Measurements from ENCODE around the gene BLOC1S6. TPM values are rescaled to one million over a fixed set of nuclear protein-coding genes. Genes with fewer than 3 reads are reported as not detected.

BLOC1S6 gene
- total and polyA plus RNA-seq, 2 of the 8 experiments (the other 6 are each of a cell fraction or from before 2014, with no cell fraction given) = 4.5 to 28.8 TPM

GRCh38 chr15:45539680-45540079 is 47.5 kb upstream of the BLOC1S6 start:
- no peaks in the 10 kb centered on the region for H3K9me3 ChIP-seq (ENCODE audit: insufficient read depth in 2 of 2, low read depth in 1 of 2, low read length in 1 of 2)
- no peak overlapping the region for H3K9ac ChIP-seq (replicated peaks in 1 of 4; ENCODE audit: extremely low read depth in 1 of 4, low read depth in 3 of 4, low read length in 3 of 4)
- POLR2A ChIA-PET (ENCODE audit: partially characterized antibody) = no interaction called here
- H4K8ac ChIP-seq (ENCODE audit: extremely low read depth, insufficient read depth, low read length) = no peak overlapping the region
- no peak overlapping the region for H3K4ac ChIP-seq (replicated peaks; ENCODE audit: insufficient read length, low read depth, low read length)
- H3K27me3 ChIP-seq (replicated peaks in 1 of 4; ENCODE audit: control insufficient read depth in 3 of 4, extremely low read depth in 1 of 4, insufficient read depth in 3 of 4, low read length in 3 of 4) = no peaks in the 10 kb centered on the region
- no peak overlapping the region for H3K56ac ChIP-seq (replicated peaks; ENCODE audit: insufficient read length, low read depth, low read length)
- no peaks in the 10 kb centered on the region for H3K23me2 ChIP-seq (ENCODE audit: low read depth, low read length)
- DNase-seq (ENCODE audit: low read depth in 1 of 2, low spot score in 2 of 2) (no peak), FAIRE-seq (no peak)
- no peaks in the 10 kb centered on the region for H3K36me3 ChIP-seq (ENCODE audit: control insufficient read depth in 2 of 4, insufficient read depth in 4 of 4, low read length in 3 of 4)
- H3K4me1 ChIP-seq (replicated peaks in 1 of 4; ENCODE audit: control insufficient read depth in 3 of 4, insufficient read depth in 4 of 4, low read length in 3 of 4) = peaks cover 0 to 3% (median 1%) of the 10 kb centered on the region in 4 experiments; a peak in 2 of 7 replicates
- H4K5ac ChIP-seq (ENCODE audit: insufficient read length, low read depth, low read length) = no peak overlapping the region
- no peak overlapping the region for H2BK20ac ChIP-seq (ENCODE audit: low read length)
- no peak overlapping the region for H2BK5ac ChIP-seq (ENCODE audit: low read depth, low read length)
- H3K4me3 ChIP-seq (ENCODE audit: extremely low read depth in 1 of 4, insufficient read depth in 2 of 4, low read depth in 3 of 4, low read length in 4 of 4) = no peak overlapping the region
- no peak overlapping the region for H3K18ac ChIP-seq (ENCODE audit: extremely low read depth, low read length)
- no peak overlapping the region for H4K91ac ChIP-seq (replicated peaks; ENCODE audit: insufficient read length, low read length)
- no peak overlapping the region for H2AFZ ChIP-seq (ENCODE audit: low read length)
- H3K79me2 ChIP-seq (ENCODE audit: control insufficient read depth in 1 of 2, insufficient read depth in 2 of 2, low read length in 2 of 2) = no peaks in the 10 kb centered on the region
- no peak overlapping the region for H2AK5ac ChIP-seq (ENCODE audit: low read depth, low read length)
- no peak for TF ChIP-seq EZH2 (IDR thresholded peaks at IDR 0.05; ENCODE audit: low read depth, low read length, severe bottlenecking)
- TF ChIP-seq BACH1 (IDR thresholded peaks at IDR 0.05; ENCODE audit: low read length) = no peak
- TF ChIP-seq TBP (IDR thresholded peaks at IDR 0.05; ENCODE audit: low read depth, low read length) = no peak
- no peak for TF ChIP-seq KDM5A (IDR thresholded peaks at IDR 0.05; ENCODE audit: low read length)
- no peak for TF ChIP-seq RBBP5 (IDR thresholded peaks at IDR 0.05; ENCODE audit: borderline replicate concordance, low read depth, low read length)
- 87% methylated on average over 3 of the region's 3 CpGs; no CpG with 5 or more reads in 1 of the 2 experiments for WGBS, 2 experiments (ENCODE audit: extremely low coverage in 1 of 2, insufficient coverage in 1 of 2, insufficient read length in 1 of 2, insufficient replicate concordance in 2 of 2, low coverage in 1 of 2, low lambda C conversion rate in 2 of 2, missing lambda C conversion rate in 1 of 2)
- no peak overlapping the region for H3K14ac ChIP-seq (ENCODE audit: insufficient read length)
- H3K23ac ChIP-seq (ENCODE audit: insufficient read length) = no peak overlapping the region
- no peaks in the 10 kb centered on the region for H4K20me1 ChIP-seq (replicated peaks in 1 of 2; ENCODE audit: control insufficient read depth in 1 of 2, insufficient read depth in 2 of 2, low read length in 2 of 2)
- no peak overlapping the region for H3K27ac ChIP-seq (ENCODE audit: low read depth, low read length)
- H2BK12ac ChIP-seq (ENCODE audit: low read depth, low read length) = no peak overlapping the region
- H2BK120ac ChIP-seq (replicated peaks; ENCODE audit: low read depth, low read length) = no peak overlapping the region
- H3K79me1 ChIP-seq (ENCODE audit: low read depth, low read length) = no peaks in the 10 kb centered on the region
- no peak overlapping the region for H3K4me2 ChIP-seq (ENCODE audit: insufficient read depth in 1 of 2, low read depth in 2 of 2, low read length in 2 of 2)
- CTCF ChIA-PET (ENCODE audit: partially characterized antibody) = interaction anchor here (0.9 to 2.0 kb wide), 2 partner anchors 8 to 10 kb away, joined by 3 to 7 read pairs; no protein-coding TSS in a partner anchor
- no peak overlapping the region for H2BK15ac ChIP-seq (ENCODE audit: low read length)

All from H1 (cell line).